SK-N-SH treated with all-trans-retinoic acid at 6 μM for 48 hours (cell line): ENCODE measurements around the gene LRIT2.

Experiments
- ATAC-seq: fragments of 200-7000 bp; cut with Tn5 transposase; 3 replicates; pipeline ENCODE4 v1.9.1; 2020; ENCODE audit warnings: mild to moderate bottlenecking, moderate library complexity
- ARNTL ChIP-seq: fragments of 450-650 bp; formaldehyde crosslinking; IDR thresholded peaks from 2 replicates; pipeline ENCODE4 v1.5.0; 2020; ENCODE audit warnings: low read depth, mild to moderate bottlenecking, moderate library complexity, borderline replicate concordance
- BACH2 ChIP-seq: fragments of 250-450 bp; sonication (Bioruptor Pico); IDR thresholded peaks from 2 replicates; pipeline ENCODE4 v1.9.0; 2021; ENCODE audit warnings: mild to moderate bottlenecking, borderline replicate concordance
- CREB5 ChIP-seq: fragments of 250-450 bp; sonication (Bioruptor Pico); IDR thresholded peaks from 2 replicates; pipeline ENCODE4 v1.5.1; 2020; ENCODE audit warnings: low read depth, mild to moderate bottlenecking, moderate library complexity
- CSDC2 ChIP-seq: fragments of 250-450 bp; sonication (Bioruptor Pico); IDR thresholded peaks from 2 replicates; pipeline ENCODE4 v1.5.0; 2020; ENCODE audit warnings: mild to moderate bottlenecking, moderate library complexity
- CSRNP3 ChIP-seq: fragments of 250-450 bp; sonication (Bioruptor Pico); IDR thresholded peaks from 2 replicates; pipeline ENCODE4 v1.5.1; 2021; ENCODE audit warnings: mild to moderate bottlenecking, moderate library complexity
- ESRRG ChIP-seq: fragments of 250-450 bp; sonication (Bioruptor Pico); IDR thresholded peaks from 2 replicates; pipeline ENCODE4 v1.6.1; 2021; ENCODE audit warnings: mild to moderate bottlenecking
- GLIS3 ChIP-seq: fragments of 250-450 bp; sonication (Bioruptor Pico); IDR thresholded peaks from 2 replicates; pipeline ENCODE4 v1.5.0; 2020; ENCODE audit warnings: mild to moderate bottlenecking, moderate library complexity
- ISL1 ChIP-seq: fragments of 250-450 bp; sonication (Bioruptor Pico); IDR thresholded peaks from 2 replicates; pipeline ENCODE4 v2.1.2; 2022; ENCODE audit warnings: mild to moderate bottlenecking, moderate library complexity
- OSR1 ChIP-seq: fragments of 250-450 bp; sonication (Bioruptor Pico); IDR thresholded peaks from 2 replicates; pipeline ENCODE4 v1.8.0; 2022; ENCODE audit warnings: moderate library complexity, mild to moderate bottlenecking, inconsistent platforms
- POU6F1 ChIP-seq: fragments of 250-450 bp; sonication (Bioruptor Pico); IDR thresholded peaks from 2 replicates; pipeline ENCODE4 v1.8.0; 2021; ENCODE audit warnings: low read depth, mild to moderate bottlenecking, moderate library complexity, borderline replicate concordance
- PPARA ChIP-seq: fragments of 250-450 bp; sonication (Bioruptor Pico); IDR thresholded peaks from 2 replicates; pipeline ENCODE4 v1.5.0; 2020; ENCODE audit warnings: mild to moderate bottlenecking, borderline replicate concordance
- RARB ChIP-seq: fragments of 250-450 bp; sonication (Bioruptor Pico); IDR thresholded peaks from 2 replicates; pipeline ENCODE4 v1.8.0; 2021; ENCODE audit warnings: mild to moderate bottlenecking, moderate library complexity
- SNAI2 ChIP-seq: fragments of 250-450 bp; sonication (Bioruptor Pico); IDR thresholded peaks from 2 replicates; pipeline ENCODE4 v1.5.0; 2020; ENCODE audit warnings: mild to moderate bottlenecking, moderate library complexity
- TCF4 ChIP-seq: fragments of 250-450 bp; sonication (Bioruptor Pico); IDR thresholded peaks from 2 replicates; pipeline ENCODE4 v1.8.0; 2021; ENCODE audit warnings: mild to moderate bottlenecking, moderate library complexity, borderline replicate concordance
- TOX ChIP-seq: fragments of 250-450 bp; sonication (Bioruptor Pico); IDR thresholded peaks from 2 replicates; pipeline ENCODE4 v1.8.0; 2021; ENCODE audit warnings: mild to moderate bottlenecking, moderate library complexity, borderline replicate concordance
- TSHZ2 ChIP-seq: fragments of 250-450 bp; sonication (Bioruptor Pico); IDR thresholded peaks from 2 replicates; pipeline ENCODE4 v1.5.0; 2020; ENCODE audit warnings: mild to moderate bottlenecking, moderate library complexity
- ZC3H10 ChIP-seq: fragments of 250-450 bp; sonication (Bioruptor Pico); IDR thresholded peaks from 2 replicates; pipeline ENCODE4 v1.5.1; 2021; ENCODE audit warnings: mild to moderate bottlenecking, moderate library complexity
- ZFP3 ChIP-seq: fragments of 250-450 bp; sonication (Bioruptor Pico); IDR thresholded peaks from 2 replicates; pipeline ENCODE4 v1.5.0; 2020; ENCODE audit warnings: mild to moderate bottlenecking, moderate library complexity
- ZFP30 ChIP-seq: fragments of 450-650 bp; formaldehyde crosslinking; IDR thresholded peaks from 2 replicates; pipeline ENCODE4 v1.5.0; 2022; ENCODE audit warnings: mild to moderate bottlenecking, moderate library complexity
- ZNF565 ChIP-seq: fragments of 450-650 bp; formaldehyde crosslinking; conservative IDR thresholded peaks from 2 replicates; pipeline ENCODE4 v1.5.0; 2020; ENCODE audit warnings: low read depth, mild to moderate bottlenecking, moderate library complexity
- ZNF70 ChIP-seq: fragments of 450-650 bp; formaldehyde crosslinking; IDR thresholded peaks from 2 replicates; pipeline ENCODE4 v1.5.0; 2020; ENCODE audit warnings: mild to moderate bottlenecking, moderate library complexity
- ZNF8 ChIP-seq: fragments of 450-650 bp; formaldehyde crosslinking; IDR thresholded peaks from 2 replicates; pipeline ENCODE4 v1.5.0; 2020; ENCODE audit warnings: mild to moderate bottlenecking, moderate library complexity

Gene LRIT2

GRCh38 chr10:84225427-84226173 is at the start of gene LRIT2:
Gene LRIT2 (minus strand): TSS chr10:84225544. CDS start chr10:84225520, 24 bp downstream.
- no peak for TF ChIP-seq TCF4
- TF ChIP-seq RARB (CRISPR knock-in tag), result no peak
- TF ChIP-seq PPARA (CRISPR knock-in tag), result no peak
- TF ChIP-seq ISL1 (CRISPR knock-in tag), result no peak
- no peak for TF ChIP-seq ARNTL (CRISPR knock-in tag)
- TF ChIP-seq BACH2, result no peak
- TF ChIP-seq TSHZ2 (CRISPR knock-in tag), result no peak
- TF ChIP-seq ZNF565 (CRISPR knock-in tag), result no peak
- no peak for TF ChIP-seq ESRRG (CRISPR knock-in tag)
- no peak for TF ChIP-seq CREB5 (CRISPR knock-in tag)
- TF ChIP-seq SNAI2 (CRISPR knock-in tag), result no peak
- no peak for TF ChIP-seq GLIS3 (CRISPR knock-in tag)
- TF ChIP-seq CSRNP3 (CRISPR knock-in tag), result no peak
- no peak for ATAC-seq

- ATAC-seq, result no peak
- TF ChIP-seq GLIS3 (CRISPR knock-in tag) (no peak), SNAI2 (CRISPR knock-in tag) (no peak)
These were observed 45.4 kb upstream of the LRIT2 start for GRCh38 chr10:84270708-84271107.

GRCh38 chr10:84269773-84270172 is 44.4 kb upstream of the LRIT2 start:
- TF ChIP-seq OSR1 (no peak), ZFP30 (CRISPR knock-in tag) (no peak), TCF4 (no peak), ZNF565 (CRISPR knock-in tag) (no peak), ZFP3 (no peak), TOX (CRISPR knock-in tag) (no peak), SNAI2 (CRISPR knock-in tag) (no peak), ZC3H10 (CRISPR knock-in tag) (no peak), PPARA (CRISPR knock-in tag) (no peak), CREB5 (CRISPR knock-in tag) (no peak), CSRNP3 (CRISPR knock-in tag) (no peak), ZNF70 (CRISPR knock-in tag) (no peak), BACH2 (no peak), POU6F1 (no peak), ESRRG (CRISPR knock-in tag) (no peak), ZNF8 (CRISPR knock-in tag) (no peak), CSDC2 (no peak), RARB (CRISPR knock-in tag) (no peak)
- ATAC-seq, result no peak
